Activated CD4-positive, alpha-beta T cell treated with anti-CD3 and anti-CD28 coated beads, Interleukin-2, amount 50 U/mL, for 4 hours (primary cell): ENCODE measurements around the gene GEMIN7.
"Not testable (repeated sequence)": the region's sequence is repeated elsewhere in the genome, so short reads cannot be mapped to it uniquely, and the experiment has no call there.

Experiments used
- DNase-seq, 2 experiments: peaks; one replicate each; pipeline ENCODE4 v3.0.0-alpha.2; 2020

The GEMIN7 gene

GRCh38 chr19:45107621-45108150 is 28.6 kb downstream of the GEMIN7 start:
- DNase-seq, result no peak

GRCh38 chr19:45110851-45111266 is 31.8 kb downstream of the GEMIN7 start:
- DNase-seq, result no peak

- no peak for DNase-seq
Measured at GRCh38 chr19:45112111-45112827, 33.2 kb downstream of the GEMIN7 start.

GRCh38 chr19:45113628-45114027 is 34.6 kb downstream of the GEMIN7 start:
- DNase-seq, result no peak

- DNase-seq, result no peak
Measured at GRCh38 chr19:45114116-45114515, 35.1 kb downstream of the GEMIN7 start.

- DNase-seq, result no peak
Measured at GRCh38 chr19:45115809-45116615, 37.0 kb downstream of the GEMIN7 start.

- DNase-seq, result peak; percentile 44 to 59
Measured at GRCh38 chr19:45117167-45117594, 38.1 kb downstream of the GEMIN7 start.

- DNase-seq, result no peak
Measured at GRCh38 chr19:45117671-45118070, 38.6 kb downstream of the GEMIN7 start.

GRCh38 chr19:45118106-45118505 is 39.0 kb downstream of the GEMIN7 start:
- no peak for DNase-seq

GRCh38 chr19:45118591-45119355 is 39.7 kb downstream of the GEMIN7 start:
- not testable (repeated sequence) for DNase-seq

- DNase-seq, result no peak
Measured at GRCh38 chr19:45119582-45119981, 40.5 kb downstream of the GEMIN7 start.

- no peak for DNase-seq
Measured at GRCh38 chr19:45121827-45122345, 42.8 kb downstream of the GEMIN7 start.

- DNase-seq, result no peak
Measured at GRCh38 chr19:45122832-45123231, 43.8 kb downstream of the GEMIN7 start.

GRCh38 chr19:45123440-45123850 is 44.4 kb downstream of the GEMIN7 start:
- no peak for DNase-seq

GRCh38 chr19:45124021-45124420 is 45.0 kb downstream of the GEMIN7 start:
- no peak for DNase-seq

GRCh38 chr19:45125360-45125759 is 46.3 kb downstream of the GEMIN7 start:
- DNase-seq, result no peak

- DNase-seq, result peak; percentile 60 to 63
Measured at GRCh38 chr19:45125975-45126493, 47.0 kb downstream of the GEMIN7 start.

GRCh38 chr19:45126654-45127053 is 47.6 kb downstream of the GEMIN7 start:
- DNase-seq, result no peak

- no peak for DNase-seq
Measured at GRCh38 chr19:45128146-45128545, 49.1 kb downstream of the GEMIN7 start.

GRCh38 chr19:45128806-45129205 is 49.7 kb downstream of the GEMIN7 start:
- no peak for DNase-seq

- no peak for DNase-seq
Measured at GRCh38 chr19:45130236-45130635, 51.2 kb downstream of the GEMIN7 start.

GRCh38 chr19:45130888-45131615 is 52.0 kb downstream of the GEMIN7 start:
- peak; percentile 22 to 23 for DNase-seq
